HepG2 (cell line): ENCODE results near the gene CIAPIN1. TPM values are rescaled to one million over a fixed set of nuclear protein-coding genes. Genes with fewer than 3 reads are reported as not detected.

Source experiments
- HIVEP1 ChIP-seq: sonication (generic); formaldehyde crosslinking; IDR thresholded peaks from 2 replicates; pipeline ENCODE4 v1.4.0; 2020; ENCODE audit warnings: mild to moderate bottlenecking, missing genetic modification reagents
- HOMEZ ChIP-seq: IDR thresholded peaks from 2 replicates; pipeline ENCODE4 v1.6.1; 2016; ENCODE audit warnings: low read depth
- KIAA2018 ChIP-seq: sonication (generic); formaldehyde crosslinking; IDR thresholded peaks from 2 replicates; pipeline ENCODE4 v1.5.0; 2020; ENCODE audit warnings: mild to moderate bottlenecking, missing genetic modification reagents, borderline replicate concordance
- MAFK ChIP-seq, 2 experiments: IDR thresholded peaks in 1 of 2; conservative IDR thresholded peaks in 1 of 2; 2 replicates each; pipeline ENCODE4 v1.6.1; 2011; ENCODE audit warnings: improper control_type of control experiment in 2 of 2, low read length in 2 of 2
- PCBP1 ChIP-seq: fragments of 200-400 bp; formaldehyde crosslinking; IDR thresholded peaks from 2 replicates; pipeline ENCODE4 v1.6.1; 2017; ENCODE audit warnings: mild to moderate bottlenecking, low read depth, low read length, borderline replicate concordance
- SCMH1 ChIP-seq: sonication (generic); formaldehyde crosslinking; IDR thresholded peaks from 2 replicates; pipeline ENCODE4 v1.9.0; 2021; ENCODE audit warnings: missing genetic modification reagents, mild to moderate bottlenecking, borderline replicate concordance
- SP140L ChIP-seq: sonication (generic); formaldehyde crosslinking; IDR thresholded peaks from 2 replicates; pipeline ENCODE4 v1.4.0; 2020; ENCODE audit warnings: missing genetic modification reagents, borderline replicate concordance
- WIZ ChIP-seq: sonication (generic); formaldehyde crosslinking; IDR thresholded peaks from 2 replicates; pipeline ENCODE4 v1.5.1; 2020; ENCODE audit warnings: mild to moderate bottlenecking, missing genetic modification reagents
- YY1 ChIP-seq: IDR thresholded peaks from 2 replicates; pipeline ENCODE4 v1.6.1; 2011; ENCODE audit warnings: low read length, low read depth, moderate library complexity, mild to moderate bottlenecking; ENCODE audit not compliant: insufficient read depth, insufficient replicate concordance
- ZNF18 ChIP-seq: sonication (generic); formaldehyde crosslinking; IDR thresholded peaks from 2 replicates; pipeline ENCODE4 v1.8.0; 2022; ENCODE audit warnings: mild to moderate bottlenecking, missing genetic modification reagents; ENCODE audit not compliant: insufficient replicate concordance
- ZNF263 ChIP-seq: sonication (generic); formaldehyde crosslinking; IDR thresholded peaks from 2 replicates; pipeline ENCODE4 v1.4.0; 2020; ENCODE audit warnings: missing genetic modification reagents
- ZNF574 ChIP-seq: sonication (generic); formaldehyde crosslinking; IDR thresholded peaks from 2 replicates; pipeline ENCODE4 v1.4.0; 2020; ENCODE audit warnings: missing genetic modification reagents
- ZNF672 ChIP-seq: sonication (generic); formaldehyde crosslinking; IDR thresholded peaks from 2 replicates; pipeline ENCODE4 v1.8.1; 2022; ENCODE audit warnings: missing genetic modification reagents
- ZNF746 ChIP-seq: sonication (generic); formaldehyde crosslinking; IDR thresholded peaks from 2 replicates; pipeline ENCODE4 v1.8.0; 2022; ENCODE audit warnings: mild to moderate bottlenecking, missing genetic modification reagents
- polyA plus RNA-seq, 8 experiments: library from polyadenylated mRNA; depleted of rRNA in 3 of 8; stranded (reverse) in 7 of 8; unstranded in 1 of 8; fragments of >200 nt; fragmentation: Illumina TruSeq in 4 of 8; extraction: Trizol in 4 of 8; gene quantifications; 2 replicates each; pipeline versions ENCODE4 v1.2.1 to v1.2.3, GENCODE V29; 2011 to 2016; ENCODE audit warnings: low read depth in 4 of 8, missing spikeins in 1 of 8, mixed read lengths in 1 of 8; ENCODE audit not compliant: insufficient read depth in 1 of 8
- total RNA-seq, 5 experiments: library from RNA; depleted of rRNA; stranded (reverse); fragments of >200 nt; fragmentation: Illumina TruSeq; extraction: Trizol; gene quantifications; 2 replicates each; pipeline ENCODE4 v1.2.3, GENCODE V29; 2016; ENCODE audit warnings: low read depth in 1 of 5

The CIAPIN1 gene
- total and polyA plus RNA-seq, 2 of the 13 experiments (the other 11 are each of a cell fraction or from before 2014, with no cell fraction given), result 69.3 to 89.7 TPM

- TF ChIP-seq KIAA2018 (CRISPR knock-in tag) (no peak), HOMEZ (CRISPR knock-in tag) (no peak), WIZ (CRISPR knock-in tag) (no peak), ZNF672 (CRISPR knock-in tag) (no peak), ZNF574 (CRISPR knock-in tag) (no peak; the same call in 1 of the 2 replicates), SCMH1 (CRISPR knock-in tag) (no peak), YY1 (no peak), ZNF746 (CRISPR knock-in tag) (no peak), ZNF263 (CRISPR knock-in tag) (0 out of 2 replicates have a peak, but pooled peaks have one; percentile 18), MAFK (conservative IDR thresholded peaks at IDR 0.05 in 1 of 2, IDR thresholded peaks at IDR 0.05 in 1 of 2; ENCODE audit: low read length in 2 of 2) (no peak), SP140L (no peak), HIVEP1 (CRISPR knock-in tag) (peak; percentile 33; the same call in 1 of the 2 replicates), PCBP1 (0 out of 2 replicates have a peak, but pooled peaks have one; percentile 85), ZNF18 (peak; percentile 46)
Measured at GRCh38 chr16:57475711-57476339, 28.6 kb upstream of the CIAPIN1 start (continued).
